ENCODE data around the gene BTG2.
A peak's percentile ranks its signal among the peaks of the same experiment; 100 is the strongest.
"Not testable (repeated sequence)": the region's sequence is repeated elsewhere in the genome, so short reads cannot be mapped to it uniquely, and the experiment has no call there.

BTG2 gene

GRCh38 chr1:203299719-203300429, 5.4 kb upstream of the BTG2 start:
- peaks cover 66% of the 10 kb centered on the region for H3K4me1 Mint-ChIP-seq (ENCODE audit: low read depth)

GRCh38 chr1:203300441-203301330, 4.6 kb upstream of the BTG2 start:
- Mint-ChIP-seq H3K4me3 (no peak overlapping the region), H3K9me3 (ENCODE audit: low read depth) (no peaks in the 10 kb centered on the region), H3K4me1 (ENCODE audit: low read depth) (peaks cover 58% of the 10 kb centered on the region), H3K27me3 (no peaks in the 10 kb centered on the region), H3K36me3 (no peaks in the 10 kb centered on the region), H3K27ac (peak overlapping the region; percentile 48)

More at GRCh38 chr1:203299719-203300429, 5.4 kb upstream of the BTG2 start:
- H3K36me3 Mint-ChIP-seq; H3K9me3 Mint-ChIP-seq (ENCODE audit: low read depth); H3K4me3 Mint-ChIP-seq; H3K27me3 Mint-ChIP-seq: not testable (repeated sequence)
- H3K27ac Mint-ChIP-seq, result peak overlapping the region; percentile 48

- no peaks in the 10 kb centered on the region for H3K36me3 Mint-ChIP-seq
- no peaks in the 10 kb centered on the region for H3K27me3 Mint-ChIP-seq
- H3K4me3 Mint-ChIP-seq, result no peak overlapping the region
- no peak overlapping the region for H3K27ac Mint-ChIP-seq
- H3K9me3 Mint-ChIP-seq (ENCODE audit: low read depth), result no peaks in the 10 kb centered on the region
- peaks cover 52% of the 10 kb centered on the region for H3K4me1 Mint-ChIP-seq (ENCODE audit: low read depth)
Observed at GRCh38 chr1:203301331-203301668, 4.0 kb upstream of the BTG2 start.

GRCh38 chr1:203302456-203302855, 2.9 kb upstream of the BTG2 start:
- Mint-ChIP-seq H3K4me3 (no peak overlapping the region), H3K27ac (no peak overlapping the region), H3K4me1 (ENCODE audit: low read depth) (peaks cover 46% of the 10 kb centered on the region), H3K27me3 (no peaks in the 10 kb centered on the region), H3K36me3 (peaks cover 10% of the 10 kb centered on the region), H3K9me3 (ENCODE audit: low read depth) (no peaks in the 10 kb centered on the region)

GRCh38 chr1:203302894-203303293, 2.4 kb upstream of the BTG2 start:
- Mint-ChIP-seq H3K27ac (peak overlapping the region; percentile 99), H3K4me1 (ENCODE audit: low read depth) (peaks cover 49% of the 10 kb centered on the region)

GRCh38 chr1:203304391-203304918, 864 bp upstream of the BTG2 start:
- peaks cover 56% of the 10 kb centered on the region for H3K4me1 Mint-ChIP-seq (ENCODE audit: low read depth)
- peak overlapping the region; percentile 99 for H3K27ac Mint-ChIP-seq
- H3K27me3 Mint-ChIP-seq, result no peaks in the 10 kb centered on the region

More at GRCh38 chr1:203302894-203303293, 2.4 kb upstream of the BTG2 start:
- H3K27me3 Mint-ChIP-seq, result no peaks in the 10 kb centered on the region
- peak overlapping the region; percentile 94 for H3K4me3 Mint-ChIP-seq
- H3K36me3 Mint-ChIP-seq, result peaks cover 12% of the 10 kb centered on the region
- H3K9me3 Mint-ChIP-seq (ENCODE audit: low read depth), result no peaks in the 10 kb centered on the region

GRCh38 chr1:203305809-203306088, 430 bp downstream of the BTG2 start:
- H3K4me3 Mint-ChIP-seq, result peak overlapping the region; percentile 94

More at GRCh38 chr1:203304391-203304918, 864 bp upstream of the BTG2 start:
- Mint-ChIP-seq H3K4me3 (peak overlapping the region; percentile 94), H3K9me3 (ENCODE audit: low read depth) (no peaks in the 10 kb centered on the region), H3K36me3 (peaks cover 21% of the 10 kb centered on the region)

GRCh38 chr1:203306089-203306964, 1.0 kb downstream of the BTG2 start:
- H3K27ac Mint-ChIP-seq, result peak overlapping the region; percentile 87
- no peaks in the 10 kb centered on the region for H3K27me3 Mint-ChIP-seq
- peaks cover 63% of the 10 kb centered on the region for H3K4me1 Mint-ChIP-seq (ENCODE audit: low read depth)
- no peaks in the 10 kb centered on the region for H3K9me3 Mint-ChIP-seq (ENCODE audit: low read depth)
- H3K4me3 Mint-ChIP-seq, result peak overlapping the region; percentile 94
- H3K36me3 Mint-ChIP-seq, result peaks cover 28% of the 10 kb centered on the region

More at GRCh38 chr1:203305809-203306088, 430 bp downstream of the BTG2 start:
- Mint-ChIP-seq H3K27ac (peak overlapping the region; percentile 87), H3K36me3 (peaks cover 28% of the 10 kb centered on the region), H3K4me1 (ENCODE audit: low read depth) (peaks cover 61% of the 10 kb centered on the region), H3K9me3 (ENCODE audit: low read depth) (no peaks in the 10 kb centered on the region), H3K27me3 (no peaks in the 10 kb centered on the region)

- Mint-ChIP-seq H3K27me3 (no peaks in the 10 kb centered on the region), H3K27ac (peak overlapping the region; percentile 87)
Observed at GRCh38 chr1:203306965-203307541, 1.7 kb downstream of the BTG2 start.

GRCh38 chr1:203307641-203308126, 2.4 kb downstream of the BTG2 start:
- peak overlapping the region; percentile 94 for H3K4me3 Mint-ChIP-seq
- H3K27ac Mint-ChIP-seq, result peak overlapping the region; percentile 87
- H3K4me1 Mint-ChIP-seq (ENCODE audit: low read depth), result peaks cover 66% of the 10 kb centered on the region
- H3K9me3 Mint-ChIP-seq (ENCODE audit: low read depth), result no peaks in the 10 kb centered on the region
- H3K27me3 Mint-ChIP-seq, result no peaks in the 10 kb centered on the region
- H3K36me3 Mint-ChIP-seq, result peaks cover 28% of the 10 kb centered on the region

More at GRCh38 chr1:203306965-203307541, 1.7 kb downstream of the BTG2 start:
- Mint-ChIP-seq H3K36me3 (peaks cover 28% of the 10 kb centered on the region), H3K4me3 (peak overlapping the region; percentile 94), H3K4me1 (ENCODE audit: low read depth) (peaks cover 70% of the 10 kb centered on the region), H3K9me3 (ENCODE audit: low read depth) (no peaks in the 10 kb centered on the region)

GRCh38 chr1:203308328-203308922, 3.1 kb downstream of the BTG2 start:
- Mint-ChIP-seq H3K9me3 (ENCODE audit: low read depth) (no peaks in the 10 kb centered on the region), H3K4me3 (peak overlapping the region; percentile 94), H3K27me3 (no peaks in the 10 kb centered on the region), H3K4me1 (ENCODE audit: low read depth) (peaks cover 61% of the 10 kb centered on the region), H3K27ac (peak overlapping the region; percentile 87), H3K36me3 (peaks cover 28% of the 10 kb centered on the region)

- Mint-ChIP-seq H3K4me3 (peak overlapping the region; percentile 94), H3K9me3 (ENCODE audit: low read depth) (no peaks in the 10 kb centered on the region), H3K36me3 (peaks cover 28% of the 10 kb centered on the region), H3K27me3 (no peaks in the 10 kb centered on the region), H3K4me1 (ENCODE audit: low read depth) (peaks cover 60% of the 10 kb centered on the region), H3K27ac (peak overlapping the region; percentile 87)
Observed at GRCh38 chr1:203308923-203309331, 3.6 kb downstream of the BTG2 start.

- Mint-ChIP-seq H3K4me3 (no peak overlapping the region), H3K9me3 (ENCODE audit: low read depth) (no peaks in the 10 kb centered on the region), H3K36me3 (peaks cover 29% of the 10 kb centered on the region), H3K4me1 (ENCODE audit: low read depth) (peaks cover 61% of the 10 kb centered on the region), H3K27ac (peak overlapping the region; percentile 87), H3K27me3 (no peaks in the 10 kb centered on the region)
Observed at GRCh38 chr1:203311368-203312301, 6.3 kb downstream of the BTG2 start.

All from activated naive CD8-positive, alpha-beta T cell (primary cell).